DND-41 (cell line): ENCODE results near the gene MSRB3.

ENCODE experiments used
- CTCF ChIP-seq: IDR thresholded peaks from 2 replicates; pipeline ENCODE4 v1.5.1; 2012; ENCODE audit warnings: borderline replicate concordance, low read length, moderate library complexity, mild to moderate bottlenecking; ENCODE audit not compliant: poor library complexity, severe bottlenecking; ENCODE audit errors: extremely low read depth
- EZH2 ChIP-seq: IDR thresholded peaks from 3 replicates; pipeline ENCODE4 v1.6.1; 2012; ENCODE audit warnings: borderline replicate concordance, low read depth, mild to moderate bottlenecking, moderate library complexity, low read length, inconsistent platforms; ENCODE audit not compliant: severe bottlenecking

DNA sequence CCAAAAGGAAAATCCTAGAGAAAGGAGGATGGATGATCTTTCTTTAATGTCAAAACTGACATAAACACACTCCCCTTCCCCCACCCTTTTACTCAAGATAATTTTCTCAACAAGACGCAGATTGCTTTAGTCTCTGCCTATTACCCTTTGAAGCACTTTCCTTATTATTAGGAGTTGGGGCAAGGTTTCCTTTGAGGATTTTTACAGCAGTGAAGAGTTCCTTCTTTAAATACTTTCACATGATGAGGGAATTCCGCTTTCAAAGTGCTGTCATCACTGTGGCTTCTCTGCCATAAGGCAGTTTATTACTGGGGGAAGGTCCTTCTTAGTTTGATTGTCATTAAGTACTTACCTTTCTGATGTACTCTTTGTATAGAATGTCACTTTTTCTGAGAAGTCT, 172.1 kb downstream of the MSRB3 start:
- TF ChIP-seq CTCF, result no peak
- TF ChIP-seq EZH2, result no peak
